ENCODE results near the gene IL1B. TPM values are rescaled to one million over a fixed set of nuclear protein-coding genes. Genes with fewer than 3 reads are reported as not detected.
"Not testable (repeated sequence)": the region's sequence is repeated elsewhere in the genome, so short reads cannot be mapped to it uniquely, and the experiment has no call there.

The IL1B gene
- total RNA-seq, 2 experiments from 2014 or later, result 0.48 TPM; not detected in 1

DNA sequence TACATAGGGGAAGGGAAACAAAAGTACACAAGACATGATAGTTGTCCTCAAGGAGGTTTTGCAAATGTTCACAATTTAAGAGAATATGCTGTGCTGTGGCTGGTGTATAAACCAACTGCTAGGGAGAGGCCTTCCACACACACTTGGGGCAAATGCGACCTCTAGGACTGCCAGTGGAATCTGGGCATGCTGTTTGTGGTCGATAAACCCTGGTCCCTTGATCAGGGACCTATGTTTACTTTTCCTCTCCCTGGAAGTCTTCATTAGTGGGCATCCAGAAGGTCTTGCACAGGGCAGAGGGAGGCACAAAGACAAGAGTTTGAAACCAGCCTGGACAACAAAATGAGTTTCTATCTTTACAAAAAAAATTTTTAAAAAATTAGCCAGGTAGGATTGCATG lies 7.3 kb upstream of the IL1B start:
- ChIA-PET CTCF (no interaction called here), POLR2A (no interaction called here)
- H3K27me3 Mint-ChIP-seq, result peaks cover 25% of the 10 kb centered on the region

DNA sequence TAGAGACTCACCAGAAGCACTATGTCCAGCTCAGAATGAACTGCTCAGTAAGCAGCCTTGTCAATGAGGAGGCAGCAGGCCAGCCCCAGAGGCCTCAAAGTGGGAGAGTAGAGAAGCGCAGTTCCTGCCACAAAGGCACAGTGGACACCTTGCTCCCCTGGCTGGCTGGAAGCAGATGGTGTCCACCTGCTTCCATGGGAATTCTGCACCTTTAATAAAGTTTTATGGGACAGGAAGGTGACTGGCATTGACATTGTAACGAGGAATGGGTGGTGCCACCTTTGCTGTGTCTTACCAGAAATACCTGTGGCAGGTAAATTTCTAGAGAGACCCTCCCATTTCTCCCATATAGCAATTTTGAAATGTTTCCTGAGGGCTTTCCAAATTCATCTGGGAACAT lies 6.7 kb upstream of the IL1B start:
- POLR2A ChIA-PET, result no interaction called here
- H3K27me3 Mint-ChIP-seq, result peaks cover 26% of the 10 kb centered on the region
- CTCF ChIA-PET, result no interaction called here

More for the DNA sequence above, 7.3 kb upstream of the IL1B start:
- Mint-ChIP-seq H3K4me1 (peaks cover 11% of the 10 kb centered on the region), H3K27ac (no peak overlapping the region), H3K9me3 (no peaks in the 10 kb centered on the region), H3K36me3 (ENCODE audit: low read depth) (no peaks in the 10 kb centered on the region), H3K4me3 (no peak overlapping the region)
- no peak for DNase-seq

DNA sequence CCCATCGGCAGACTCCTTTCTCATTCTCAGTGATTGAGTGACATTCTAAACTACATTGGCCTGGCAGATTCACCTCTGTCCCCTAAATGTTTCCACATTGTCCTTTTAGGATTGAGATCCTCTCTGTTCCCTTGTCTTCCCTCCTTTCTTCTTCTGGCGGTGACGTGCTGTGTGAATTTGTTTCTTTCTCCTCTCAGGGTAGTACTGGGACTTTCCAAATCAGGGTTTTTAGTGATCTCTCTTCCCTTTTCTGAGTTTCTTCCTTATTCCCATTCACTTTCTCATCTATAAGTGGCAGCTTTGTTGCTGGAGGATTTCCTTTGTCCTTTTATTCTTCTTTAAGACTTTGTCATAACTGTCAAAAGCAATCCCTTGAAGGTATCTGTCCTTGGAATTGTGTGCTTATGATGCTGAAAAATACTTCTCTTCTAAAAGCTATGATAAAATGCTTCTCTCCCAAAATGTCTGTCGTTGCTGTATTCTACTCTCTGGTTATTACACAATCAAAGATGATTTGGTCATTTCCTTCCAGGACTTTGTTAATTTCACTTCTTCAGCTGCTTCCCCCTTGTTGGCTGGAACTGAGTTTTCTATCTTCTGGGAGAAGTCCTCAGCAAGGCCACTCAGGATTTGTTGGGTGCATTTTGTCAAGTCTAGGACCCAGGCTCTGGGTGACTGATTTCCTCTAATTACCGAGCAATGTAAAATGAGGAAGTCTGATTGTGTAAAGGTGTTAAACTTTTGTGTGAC lies 4.9 kb upstream of the IL1B start:
- no peak overlapping the region for H3K4me3 Mint-ChIP-seq
- H3K27ac Mint-ChIP-seq, result no peak overlapping the region
- peaks cover 14% of the 10 kb centered on the region for H3K4me1 Mint-ChIP-seq
- peaks cover 29% of the 10 kb centered on the region for H3K27me3 Mint-ChIP-seq
- ChIA-PET POLR2A (no interaction called here), CTCF (interaction anchor here (2.6 kb wide), 1 partner anchor 100 kb away, joined by 6 read pairs; no protein-coding TSS in a partner anchor)
- no peaks in the 10 kb centered on the region for H3K36me3 Mint-ChIP-seq (ENCODE audit: low read depth)
- H3K9me3 Mint-ChIP-seq, result no peaks in the 10 kb centered on the region
- no peak for DNase-seq

More for the DNA sequence above, 6.7 kb upstream of the IL1B start:
- H3K27ac Mint-ChIP-seq, result no peak overlapping the region
- H3K4me3 Mint-ChIP-seq, result no peak overlapping the region
- no peak for DNase-seq
- H3K4me1 Mint-ChIP-seq, result peaks cover 14% of the 10 kb centered on the region
- no peaks in the 10 kb centered on the region for H3K9me3 Mint-ChIP-seq
- no peaks in the 10 kb centered on the region for H3K36me3 Mint-ChIP-seq (ENCODE audit: low read depth)

GRCh38 chr2:112840068-112840445 lies 3.5 kb upstream of the IL1B start:
- H3K4me1 Mint-ChIP-seq, result peaks cover 14% of the 10 kb centered on the region
- no peak for DNase-seq
- no peak overlapping the region for H3K27ac Mint-ChIP-seq
- H3K27me3 Mint-ChIP-seq, result peaks cover 31% of the 10 kb centered on the region
- no peaks in the 10 kb centered on the region for H3K36me3 Mint-ChIP-seq (ENCODE audit: low read depth)
- no peak overlapping the region for H3K4me3 Mint-ChIP-seq
- CTCF ChIA-PET, result interaction anchor here (1.0 to 2.6 kb wide), 2 partner anchors 90 to 102 kb away, joined by 3 to 6 read pairs; no protein-coding TSS in a partner anchor
- no peaks in the 10 kb centered on the region for H3K9me3 Mint-ChIP-seq
- POLR2A ChIA-PET, result interaction anchor here (0.6 kb wide), 1 partner anchor 46 kb away, joined by 3 read pairs; no protein-coding TSS in a partner anchor

DNA sequence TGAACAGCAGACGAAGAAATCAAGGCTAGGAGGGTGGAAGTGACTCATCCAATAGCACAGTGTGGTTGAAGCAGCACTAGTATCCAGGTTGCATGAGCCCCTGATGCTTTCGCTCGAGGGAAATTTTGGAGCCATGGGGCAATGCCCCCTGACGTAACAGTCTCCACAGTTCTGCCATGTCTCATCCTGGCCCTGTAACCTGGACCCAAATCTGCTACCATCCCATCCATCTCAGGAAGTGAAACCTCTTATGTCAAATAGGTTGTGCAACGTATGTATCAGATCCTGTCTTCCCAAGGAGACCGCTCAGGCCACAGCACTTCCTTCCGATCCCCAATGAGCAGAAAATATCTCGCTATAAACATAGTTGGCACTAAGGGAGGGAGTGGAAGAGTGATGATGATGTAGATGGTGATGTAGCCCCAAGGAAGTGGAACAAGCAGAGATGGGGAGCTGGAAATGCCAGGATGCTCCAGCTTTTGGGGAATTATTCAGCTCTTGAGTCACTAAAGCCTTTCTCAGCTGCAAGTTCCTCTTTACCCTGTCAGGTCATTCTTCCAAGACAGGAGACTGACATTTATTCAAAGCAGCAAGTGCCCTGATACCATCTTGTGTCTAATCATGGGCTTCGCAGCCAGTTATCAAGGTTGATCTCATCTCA lies 3.0 kb upstream of the IL1B start:
- Mint-ChIP-seq H3K27me3 (peaks cover 31% of the 10 kb centered on the region), H3K9me3 (no peaks in the 10 kb centered on the region), H3K4me3 (no peak overlapping the region), H3K36me3 (ENCODE audit: low read depth) (no peaks in the 10 kb centered on the region), H3K4me1 (peaks cover 14% of the 10 kb centered on the region), H3K27ac (no peak overlapping the region)
- CTCF ChIA-PET, result interaction anchor here (1.0 to 2.6 kb wide), 2 partner anchors 90 to 102 kb away, joined by 3 to 6 read pairs; no protein-coding TSS in a partner anchor
- POLR2A ChIA-PET, result interaction anchor here (0.6 to 1.2 kb wide), 2 partner anchors 12 to 46 kb away, joined by 3 read pairs; no protein-coding TSS in a partner anchor
- no peak for DNase-seq

- Mint-ChIP-seq H3K4me3 (no peak overlapping the region), H3K27me3 (peaks cover 19% of the 10 kb centered on the region), H3K27ac (no peak overlapping the region), H3K36me3 (ENCODE audit: low read depth) (no peaks in the 10 kb centered on the region), H3K4me1 (peaks cover 11% of the 10 kb centered on the region), H3K9me3 (no peaks in the 10 kb centered on the region)
- CTCF ChIA-PET, result interaction anchor here (0.6 kb wide), 1 partner anchor 208 kb away, joined by 5 read pairs; no protein-coding TSS in a partner anchor
- POLR2A ChIA-PET, result no interaction called here
- DNase-seq, result no peak
Observed at GRCh38 chr2:112836163-112836560, 417 bp downstream of the IL1B start.

DNA sequence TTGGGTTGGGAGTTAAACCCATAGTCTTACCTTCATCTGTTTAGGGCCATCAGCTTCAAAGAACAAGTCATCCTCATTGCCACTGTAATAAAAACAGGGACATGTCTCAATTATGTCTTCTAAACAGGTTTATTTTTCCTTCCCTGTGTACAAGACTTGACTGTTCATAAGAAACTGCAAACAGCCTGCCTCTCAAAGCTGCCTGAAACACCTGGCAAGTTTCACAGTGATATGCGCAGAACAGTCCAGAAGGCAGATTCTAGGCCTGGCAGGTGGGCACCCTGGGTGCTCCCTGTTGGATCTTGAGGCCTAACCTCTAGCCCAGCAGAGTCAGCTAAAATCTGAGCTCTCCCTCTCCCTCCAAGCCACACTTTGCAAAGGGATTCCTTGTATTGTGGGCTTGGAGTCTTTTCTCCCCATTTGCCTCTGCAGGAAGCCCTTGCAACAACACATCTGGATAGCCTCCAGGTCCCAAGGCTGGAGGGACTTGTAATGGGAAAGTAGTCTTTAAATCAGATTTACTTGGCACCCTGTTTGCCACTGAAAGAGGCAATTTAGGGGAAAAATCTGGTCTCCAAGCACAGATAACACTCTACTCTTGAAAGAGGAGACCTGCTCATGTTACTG lies 930 bp downstream of the IL1B start:
- H3K9me3 Mint-ChIP-seq, result no peaks in the 10 kb centered on the region
- ChIA-PET POLR2A (no interaction called here), CTCF (interaction anchor here (0.6 to 1.5 kb wide), 2 partner anchors 50 to 207 kb away, joined by 5 read pairs; no protein-coding TSS in a partner anchor)
- no peak overlapping the region for H3K4me3 Mint-ChIP-seq
- H3K4me1 Mint-ChIP-seq, result peaks cover 11% of the 10 kb centered on the region
- DNase-seq, result no peak
- H3K27ac Mint-ChIP-seq, result no peak overlapping the region
- peaks cover 16% of the 10 kb centered on the region for H3K27me3 Mint-ChIP-seq
- H3K36me3 Mint-ChIP-seq (ENCODE audit: low read depth), result no peaks in the 10 kb centered on the region

DNA sequence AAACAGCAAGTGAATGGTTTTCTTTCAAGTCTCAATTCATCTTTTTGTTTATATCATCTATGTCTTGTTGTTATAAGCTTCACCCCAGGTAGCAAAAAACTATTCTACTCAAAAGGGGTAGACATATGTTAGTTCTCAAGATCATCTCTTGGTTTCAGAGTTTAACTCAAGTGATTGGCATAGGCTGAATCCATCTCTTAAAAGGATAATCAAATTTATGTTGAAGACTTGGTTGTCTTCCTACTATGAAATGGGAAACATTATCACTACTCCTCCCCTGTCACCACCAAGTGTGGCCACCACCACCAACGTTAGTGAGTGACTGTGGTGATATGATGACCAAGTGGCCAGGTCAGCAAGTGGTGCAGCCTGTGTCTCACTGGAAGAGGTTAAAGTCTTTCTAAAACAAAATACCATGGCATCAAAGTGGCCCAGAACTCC lies 1.5 kb downstream of the IL1B start:
- CTCF ChIA-PET, result interaction anchor here (1.1 to 1.5 kb wide), 2 partner anchors 24 to 50 kb away, joined by 3 to 5 read pairs; no protein-coding TSS in a partner anchor
- DNase-seq, result no peak
- no peaks in the 10 kb centered on the region for H3K9me3 Mint-ChIP-seq
- no peak overlapping the region for H3K4me3 Mint-ChIP-seq
- H3K36me3 Mint-ChIP-seq (ENCODE audit: low read depth), result no peaks in the 10 kb centered on the region
- no peak overlapping the region for H3K27ac Mint-ChIP-seq
- H3K4me1 Mint-ChIP-seq, result peaks cover 11% of the 10 kb centered on the region
- POLR2A ChIA-PET, result interaction anchor here (0.5 kb wide), 1 partner anchor 64 kb away, joined by 3 read pairs; no protein-coding TSS in a partner anchor
- peaks cover 16% of the 10 kb centered on the region for H3K27me3 Mint-ChIP-seq

- peaks cover 15% of the 10 kb centered on the region for H3K27me3 Mint-ChIP-seq
- ChIA-PET CTCF (interaction anchor here (0.6 to 1.5 kb wide), 3 partner anchors 24 to 107 kb away, joined by 3 to 5 read pairs (median 3); no protein-coding TSS in a partner anchor), POLR2A (interaction anchor here (0.5 to 1.0 kb wide), 2 partner anchors 65 to 71 kb away, joined by 3 to 4 read pairs; partner anchors contain the start of gene CKAP2L)
- no peak overlapping the region for H3K4me3 Mint-ChIP-seq
- H3K9me3 Mint-ChIP-seq, result no peaks in the 10 kb centered on the region
- no peak for DNase-seq
- H3K27ac Mint-ChIP-seq, result no peak overlapping the region
- peaks cover 10% of the 10 kb centered on the region for H3K4me1 Mint-ChIP-seq
- H3K36me3 Mint-ChIP-seq (ENCODE audit: low read depth), result no peaks in the 10 kb centered on the region
Observed at GRCh38 chr2:112834396-112835037, 2.1 kb downstream of the IL1B start.

- Mint-ChIP-seq H3K27me3 (peaks cover 10% of the 10 kb centered on the region), H3K4me1 (peaks cover 9% of the 10 kb centered on the region), H3K4me3 (no peak overlapping the region), H3K27ac (no peak overlapping the region), H3K9me3 (no peaks in the 10 kb centered on the region), H3K36me3 (ENCODE audit: low read depth) (no peaks in the 10 kb centered on the region)
- DNase-seq, result no peak
- ChIA-PET CTCF (interaction anchor here (1.1 to 1.5 kb wide), 2 partner anchors 23 to 51 kb away, joined by 3 to 5 read pairs; no protein-coding TSS in a partner anchor), POLR2A (interaction anchor here (1.0 kb wide), 1 partner anchor 70 kb away, joined by 4 read pairs; the partner anchor contains the start of gene CKAP2L)
Observed at GRCh38 chr2:112833976-112834375, 2.6 kb downstream of the IL1B start.

DNA sequence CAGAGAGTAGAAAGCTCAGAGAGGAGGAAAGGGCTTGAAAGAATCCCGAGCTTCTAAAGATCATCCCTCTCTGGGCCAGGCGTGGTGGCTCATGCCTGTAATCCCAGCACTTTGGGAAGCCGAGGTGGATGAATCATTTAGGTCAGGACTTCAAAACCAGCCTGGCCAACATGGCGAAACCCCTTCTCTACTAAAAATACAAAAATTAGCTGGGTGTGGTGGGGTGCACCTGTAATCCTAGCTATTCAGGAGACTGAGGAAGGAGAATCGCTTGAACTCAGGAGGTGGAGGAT lies 3.0 kb downstream of the IL1B start:
- H3K27ac Mint-ChIP-seq; H3K36me3 Mint-ChIP-seq (ENCODE audit: low read depth); H3K27me3 Mint-ChIP-seq; H3K4me1 Mint-ChIP-seq; DNase-seq; H3K9me3 Mint-ChIP-seq; H3K4me3 Mint-ChIP-seq; CTCF ChIA-PET: not testable (repeated sequence)
- POLR2A ChIA-PET, result interaction anchor here (1.0 kb wide), 1 partner anchor 70 kb away, joined by 4 read pairs; the partner anchor contains the start of gene CKAP2L

- Mint-ChIP-seq H3K27me3 (peaks cover 7% of the 10 kb centered on the region), H3K4me3 (no peak overlapping the region), H3K9me3 (no peaks in the 10 kb centered on the region), H3K4me1 (peaks cover 11% of the 10 kb centered on the region), H3K27ac (no peak overlapping the region), H3K36me3 (ENCODE audit: low read depth) (no peaks in the 10 kb centered on the region)
- CTCF ChIA-PET, result no interaction called here
- DNase-seq, result no peak
- POLR2A ChIA-PET, result interaction anchor here (1.0 kb wide), 1 partner anchor 69 kb away, joined by 4 read pairs; the partner anchor contains the start of gene CKAP2L
Observed at GRCh38 chr2:112832841-112833638, 3.5 kb downstream of the IL1B start.
